Cortex of kidney (tissue), 1 donor: Measurements from ENCODE around the gene MAPKAP1.

Source experiments
- DNase-seq: peaks from one replicate; lab custom pipeline; 2025; lab: John Stamatoyannopoulos, UW

The MAPKAP1 gene

DNA sequence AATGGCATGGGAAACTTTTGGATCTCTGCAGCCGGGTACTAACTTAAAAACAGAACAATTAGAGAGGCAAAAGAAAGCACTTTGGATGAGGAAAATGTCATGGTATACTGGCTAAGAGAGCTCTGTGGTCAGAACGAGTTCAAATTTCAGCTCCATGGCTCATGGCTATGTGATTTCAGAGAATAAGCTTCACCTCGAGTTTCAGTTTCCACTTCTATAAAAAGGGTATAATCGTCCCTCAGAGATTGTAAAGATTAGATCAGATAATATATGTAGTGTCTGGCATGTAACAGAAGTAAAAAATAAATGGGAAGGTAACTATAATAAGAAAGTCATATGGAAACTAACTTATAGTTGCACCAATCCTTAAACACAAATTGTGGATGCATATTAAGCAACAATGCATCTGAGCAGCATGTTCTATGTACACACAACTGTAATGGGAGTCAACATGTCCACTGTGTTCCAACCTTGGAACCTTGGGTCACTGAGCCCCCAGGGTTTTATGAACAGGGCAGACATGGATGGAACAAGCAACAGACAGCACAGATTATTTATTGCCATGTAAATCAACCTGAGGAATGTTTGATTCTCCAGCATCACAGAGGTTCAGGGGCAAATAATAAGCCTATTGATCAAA lies 145.4 kb downstream of the MAPKAP1 start:
- DNase-seq, result no peak

DNA sequence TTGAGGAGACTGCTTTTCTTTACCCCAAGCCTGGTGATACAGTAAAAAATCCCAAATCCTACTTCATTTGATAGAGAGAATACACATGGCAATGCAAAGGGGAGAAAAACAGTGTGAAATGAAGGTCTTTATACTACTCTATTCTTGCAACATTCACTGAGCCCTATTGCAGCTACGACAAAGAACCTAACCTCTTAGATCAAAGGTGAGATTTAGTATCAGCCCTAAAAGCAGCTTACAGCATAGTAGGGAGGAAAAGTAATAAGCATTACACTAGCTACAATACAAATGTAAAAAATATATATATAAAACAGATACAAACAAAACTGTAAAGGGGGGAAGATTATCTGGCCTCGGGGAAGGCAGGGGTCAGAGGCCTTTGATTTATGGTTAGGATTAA lies 147.1 kb downstream of the MAPKAP1 start:
- DNase-seq, result no peak

DNA sequence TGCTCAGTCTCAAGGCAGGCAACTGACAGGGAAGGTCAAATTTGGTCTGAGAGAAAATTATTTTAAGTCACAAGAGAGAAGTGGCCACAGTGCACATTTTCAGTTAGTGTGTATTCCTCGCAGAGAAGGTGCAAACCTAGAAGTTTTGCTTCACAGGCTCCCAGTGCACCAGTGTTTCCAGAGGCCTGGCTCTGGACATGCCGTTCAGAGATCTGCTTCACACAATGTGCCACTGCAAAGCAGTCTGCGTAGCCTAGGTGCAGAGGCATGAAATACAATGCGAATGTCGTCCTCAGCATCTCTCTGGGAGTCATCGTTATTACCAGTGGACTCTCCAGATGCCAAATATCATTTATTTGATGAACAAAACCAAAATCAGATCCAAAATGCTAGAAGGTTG lies 147.8 kb downstream of the MAPKAP1 start:
- DNase-seq, result no peak

DNA sequence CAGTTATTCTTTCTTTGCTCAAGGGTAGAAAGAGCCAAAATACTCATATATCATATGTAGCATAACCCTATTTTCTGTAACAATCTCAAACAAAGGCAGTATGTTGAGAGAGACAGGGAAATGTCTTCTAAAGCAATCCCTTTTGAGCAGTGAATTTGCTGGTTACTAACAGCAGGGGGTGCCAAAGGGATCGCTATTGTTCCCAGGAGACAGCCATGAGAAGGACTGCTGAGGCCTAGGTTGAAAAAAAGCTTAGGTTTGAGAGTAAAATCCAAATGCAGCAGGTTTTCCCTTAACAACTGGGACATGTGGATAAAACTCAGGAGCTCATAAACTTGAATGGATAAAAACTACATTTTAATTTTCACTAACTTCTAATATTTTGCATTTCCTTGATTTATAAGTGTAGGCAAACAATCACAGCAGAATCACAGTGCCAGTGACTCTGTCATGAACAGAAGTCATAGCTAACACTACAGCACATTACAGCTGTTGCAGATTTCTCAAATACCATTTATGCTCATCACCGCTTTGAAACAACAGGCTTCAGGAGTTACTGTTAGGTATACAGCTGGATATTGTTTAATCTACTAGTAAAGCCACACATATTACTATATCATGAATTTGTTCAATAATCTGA lies 148.4 kb downstream of the MAPKAP1 start:
- DNase-seq, result no peak

DNA sequence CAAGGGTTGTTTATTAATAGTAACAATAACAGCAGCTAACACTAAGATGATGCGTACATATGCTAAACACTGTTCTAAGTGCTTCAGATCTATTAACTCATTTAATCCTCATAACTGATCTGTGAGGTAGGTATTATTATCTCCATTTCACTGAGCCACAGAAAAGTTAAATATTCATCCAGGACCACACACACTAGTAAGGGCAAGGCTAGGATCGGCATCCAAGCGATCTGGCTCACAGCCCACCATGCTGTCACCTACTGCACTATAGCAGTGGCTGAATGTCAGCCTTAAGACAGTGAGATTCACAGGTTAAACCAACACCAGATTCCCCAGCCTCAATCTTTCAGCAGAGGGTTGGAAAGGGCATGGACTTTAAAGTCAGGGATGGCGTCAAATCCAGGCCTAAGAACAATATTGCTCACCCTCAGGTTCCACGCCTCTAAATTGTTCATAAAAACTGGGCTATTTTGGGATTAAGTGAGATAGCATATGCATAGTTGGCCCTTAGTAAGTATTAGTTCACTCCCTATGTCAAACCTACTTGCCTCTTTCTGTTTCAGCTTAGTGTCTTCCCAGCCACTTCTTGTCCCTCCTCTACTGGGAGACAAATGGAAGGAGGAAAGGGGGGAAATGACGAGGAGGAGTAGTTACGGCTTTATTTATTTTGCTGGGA lies 150.8 kb downstream of the MAPKAP1 start:
- DNase-seq, result no peak

DNA sequence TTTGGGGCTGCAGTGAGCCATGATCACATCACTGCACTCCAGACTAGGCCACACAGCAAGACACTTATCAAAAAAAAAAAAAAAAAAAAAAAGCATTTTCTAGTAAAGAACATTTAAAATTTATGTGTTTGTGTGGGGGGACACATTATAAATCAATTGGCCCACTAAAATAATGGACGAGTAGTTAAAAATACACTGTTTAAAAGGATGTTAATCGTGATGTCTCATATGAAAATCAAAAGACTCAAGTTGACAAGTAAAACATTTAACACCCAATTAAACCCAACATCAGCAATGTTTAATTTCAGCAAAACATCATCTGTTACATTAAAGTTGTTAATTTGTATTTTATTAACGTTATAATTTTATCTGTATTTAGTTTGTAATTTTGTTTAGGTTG lies 152.3 kb downstream of the MAPKAP1 start:
- DNase-seq, result no peak

DNA sequence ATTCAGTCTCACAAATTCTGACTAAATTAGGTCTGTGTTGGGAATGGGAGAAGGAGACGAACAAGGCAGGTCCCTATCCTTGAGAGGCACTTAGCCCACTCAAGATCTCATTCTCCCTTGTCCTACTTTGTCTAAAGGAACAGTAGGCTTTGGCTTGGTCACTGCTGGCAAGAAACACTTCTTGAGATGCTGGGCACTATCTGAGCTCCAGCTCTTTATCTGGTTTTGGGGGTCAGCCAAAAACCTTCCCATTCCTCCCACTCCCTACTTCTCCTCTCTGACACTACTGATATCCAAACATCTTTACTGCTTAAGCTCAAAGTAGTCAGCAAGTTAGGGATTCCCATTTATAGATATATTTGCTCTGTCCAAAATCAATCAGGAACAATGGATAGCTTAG lies 155.2 kb downstream of the MAPKAP1 start:
- no peak for DNase-seq

DNA sequence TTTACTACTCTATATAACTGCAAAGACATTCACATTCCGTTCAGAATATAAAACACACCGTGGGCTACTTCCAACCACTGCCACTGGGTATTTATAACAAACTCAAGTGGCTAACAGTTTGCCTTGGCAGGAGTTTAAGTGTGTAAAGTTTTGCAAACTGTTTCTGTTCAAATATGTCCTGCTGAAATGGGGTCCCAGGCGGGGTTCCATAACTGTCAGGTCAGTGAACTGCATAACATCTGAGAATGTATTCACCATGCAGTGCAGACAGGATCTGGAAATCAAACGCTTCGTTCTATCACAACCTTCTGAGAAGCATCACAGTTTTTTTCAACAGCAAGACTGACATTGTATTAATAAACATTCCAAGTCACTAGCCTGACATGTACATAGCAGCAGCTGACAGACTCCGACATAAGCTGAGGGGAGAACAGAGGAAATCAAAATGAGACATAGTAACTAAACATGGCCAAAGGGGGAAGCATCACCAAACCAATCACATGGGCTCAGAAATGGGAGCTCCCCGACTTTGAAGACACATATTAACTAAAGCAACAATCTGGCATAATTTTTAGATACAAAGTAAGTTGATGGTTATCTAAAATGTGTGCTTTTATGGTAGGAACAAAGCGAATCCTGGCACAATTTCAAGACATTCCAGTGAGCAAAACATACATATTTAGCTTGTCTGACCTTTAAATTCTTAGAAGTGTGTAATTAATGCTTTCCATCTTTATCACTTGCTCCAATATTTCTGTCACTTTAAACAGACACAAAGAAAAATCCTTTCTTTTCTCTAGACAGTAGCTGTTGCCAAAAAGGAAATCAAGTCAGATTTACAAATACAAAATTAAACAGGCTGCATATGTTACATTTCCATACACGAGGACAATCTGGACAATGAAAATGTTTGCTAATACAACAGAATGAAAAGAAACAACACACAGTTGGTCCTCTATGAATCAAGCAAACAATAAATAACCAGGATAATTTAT lies 156.8 kb downstream of the MAPKAP1 start:
- DNase-seq, result no peak

DNA sequence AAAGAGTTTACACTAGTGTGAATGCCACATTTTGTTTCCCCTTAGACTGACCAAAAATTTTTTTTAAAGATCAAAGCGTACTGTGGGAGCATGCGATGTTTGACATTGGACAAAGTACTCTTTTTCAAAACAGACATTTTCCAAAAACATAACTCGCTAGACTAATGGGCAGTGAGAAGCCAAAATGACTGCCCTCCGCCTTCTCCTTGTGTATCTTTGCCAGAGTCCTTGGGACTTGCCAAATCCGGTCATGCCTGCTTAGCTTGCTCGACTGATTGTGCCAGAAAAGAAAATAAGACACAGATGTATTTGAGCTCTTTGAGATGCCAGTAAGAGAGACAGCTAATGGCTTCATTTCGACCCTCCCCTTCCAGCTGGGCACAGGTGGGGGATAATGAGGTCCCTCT lies 157.5 kb downstream of the MAPKAP1 start:
- DNase-seq, result no peak

DNA sequence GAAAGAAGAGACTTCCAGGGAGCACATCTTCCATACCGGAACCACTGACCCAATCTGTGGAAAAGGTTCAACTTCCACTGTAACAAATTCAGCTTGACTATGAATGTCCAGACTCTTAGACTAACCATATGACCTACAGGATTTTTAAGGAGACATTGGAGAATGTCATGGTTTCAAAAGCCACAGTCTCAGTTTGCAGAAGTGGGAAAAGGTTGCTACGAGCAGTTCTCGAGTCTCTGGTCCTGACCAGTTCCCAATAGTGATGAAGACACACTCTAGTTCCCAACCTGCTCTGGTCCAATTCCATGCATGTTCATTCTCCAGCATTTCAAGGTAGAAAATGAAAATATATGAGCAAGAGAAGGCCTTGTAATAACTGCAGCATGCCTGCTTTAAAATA lies 158.0 kb downstream of the MAPKAP1 start:
- no peak for DNase-seq

DNA sequence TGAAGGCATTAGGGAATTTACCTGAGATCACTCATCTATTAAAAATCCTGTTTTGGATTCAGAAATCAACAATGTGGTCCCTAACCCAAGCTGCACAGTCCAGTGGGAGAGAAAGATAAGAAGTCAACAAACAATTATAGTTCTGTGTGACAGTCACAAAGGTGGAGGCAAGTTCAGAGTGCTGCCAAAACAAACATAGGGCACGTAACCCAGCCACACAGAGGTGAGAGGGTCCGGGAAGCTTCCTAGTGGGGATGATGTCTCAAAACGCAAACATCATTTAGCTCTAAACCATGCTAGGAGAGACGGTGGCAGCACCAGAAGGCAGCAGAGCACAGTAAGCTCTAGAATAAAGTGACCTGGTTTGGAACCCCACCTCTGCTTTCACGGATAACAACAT lies 158.9 kb downstream of the MAPKAP1 start:
- no peak for DNase-seq

DNA sequence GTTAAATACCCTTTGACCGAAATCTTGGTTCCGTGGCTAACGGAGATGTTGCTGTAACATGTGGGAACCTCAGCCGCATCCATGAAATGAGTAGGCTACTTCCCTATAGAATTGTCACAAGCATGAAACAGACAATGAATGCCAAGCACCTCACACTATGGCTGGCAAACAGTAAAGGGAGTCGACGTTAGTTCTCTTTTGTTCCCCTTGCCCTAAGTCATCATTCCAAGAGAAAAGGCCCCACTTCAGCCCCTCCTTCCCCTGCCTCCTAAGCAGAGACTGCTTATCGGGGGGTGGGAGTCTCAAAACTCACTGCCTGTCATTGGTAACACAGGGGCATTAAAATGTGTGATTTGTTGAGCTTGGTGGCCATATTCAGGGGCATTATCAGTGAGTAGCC lies 159.6 kb downstream of the MAPKAP1 start:
- no peak for DNase-seq

DNA sequence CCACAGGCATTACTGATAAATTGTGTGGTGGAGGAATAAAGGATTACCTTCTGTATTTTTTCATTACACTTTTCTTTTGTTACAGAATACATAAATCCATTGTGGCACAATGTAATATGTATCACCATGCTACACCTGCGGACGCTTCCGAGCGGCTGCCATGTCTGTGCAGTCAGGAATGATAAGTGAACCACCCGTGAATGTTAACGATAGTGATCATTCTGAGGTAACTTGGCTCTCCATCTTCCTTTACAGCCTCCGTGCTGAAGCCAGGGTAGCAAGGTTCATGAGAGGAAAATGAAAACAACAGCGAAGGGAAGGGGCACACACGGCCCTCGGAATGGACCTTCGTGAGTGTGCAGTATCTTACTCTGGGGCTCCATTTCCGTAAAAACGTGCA lies 161.2 kb downstream of the MAPKAP1 start:
- no peak for DNase-seq

DNA sequence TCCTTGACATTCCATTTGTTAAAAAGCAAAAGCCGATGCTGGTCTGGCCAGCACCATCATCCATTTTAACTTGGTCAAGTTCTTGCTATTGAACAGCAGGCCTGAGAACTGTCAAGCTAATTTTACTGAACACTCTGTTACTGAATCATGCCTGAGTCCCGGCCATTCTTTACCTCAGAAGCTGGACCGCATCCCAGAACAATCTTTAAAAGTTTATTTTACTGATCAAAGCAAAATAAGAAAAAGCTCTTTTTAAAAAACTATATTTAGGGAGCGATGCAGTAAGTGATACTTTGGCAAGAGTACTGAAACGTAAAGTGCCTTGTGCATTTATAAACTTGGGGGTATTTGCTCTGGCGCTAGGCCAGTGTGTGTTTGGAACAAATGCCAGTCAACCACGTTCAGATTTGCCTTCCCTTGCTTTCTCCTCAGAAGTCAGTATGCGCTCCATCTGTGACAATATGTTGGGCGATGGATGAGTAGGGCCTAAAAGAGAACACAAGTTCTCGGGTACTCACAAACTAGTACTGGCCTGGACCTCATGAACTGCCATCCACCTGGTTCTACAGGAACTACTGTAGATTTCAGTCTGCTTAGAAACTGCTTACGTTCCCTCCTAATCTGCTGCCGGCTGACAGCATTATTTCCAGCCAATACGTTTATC lies 161.9 kb downstream of the MAPKAP1 start:
- DNase-seq, result no peak

DNA sequence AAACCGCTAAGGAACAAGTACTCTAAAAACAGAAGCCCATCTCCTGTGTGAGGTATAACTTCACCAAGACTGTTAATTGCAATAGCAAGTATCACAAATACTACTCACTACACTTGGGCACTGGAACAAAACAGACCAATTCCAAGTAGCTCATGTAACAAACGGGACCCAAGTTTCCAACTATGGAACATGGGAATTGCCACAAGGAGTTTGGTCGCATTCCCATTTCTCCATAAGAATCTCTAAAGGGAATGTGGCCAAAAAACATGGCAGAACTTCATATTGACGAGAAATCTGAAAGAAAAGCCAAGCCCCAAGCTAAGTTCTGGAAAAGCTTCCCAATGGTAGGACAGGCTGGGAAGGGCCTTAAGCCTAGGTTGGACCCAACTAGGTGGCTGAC lies 162.5 kb downstream of the MAPKAP1 start:
- no peak for DNase-seq

DNA sequence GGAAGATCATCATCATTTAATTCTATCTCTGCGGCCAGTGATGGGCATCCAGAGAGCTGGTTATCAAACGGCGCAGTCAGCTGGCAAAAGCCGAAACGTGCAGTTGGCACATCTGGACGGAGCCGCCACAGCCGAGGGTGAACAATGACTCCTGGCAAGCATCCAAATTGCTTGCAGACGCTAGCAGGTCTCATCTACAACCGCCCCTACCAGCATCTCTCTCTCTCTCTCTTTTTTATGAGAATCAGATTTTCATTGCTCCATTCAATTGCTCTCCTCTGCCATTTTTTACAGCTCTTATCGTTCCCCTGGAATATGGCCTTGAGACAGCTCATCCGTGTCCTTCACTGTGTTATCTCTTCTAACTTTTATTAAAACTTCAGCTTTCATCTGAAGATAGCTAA lies 165.2 kb downstream of the MAPKAP1 start:
- no peak for DNase-seq

DNA sequence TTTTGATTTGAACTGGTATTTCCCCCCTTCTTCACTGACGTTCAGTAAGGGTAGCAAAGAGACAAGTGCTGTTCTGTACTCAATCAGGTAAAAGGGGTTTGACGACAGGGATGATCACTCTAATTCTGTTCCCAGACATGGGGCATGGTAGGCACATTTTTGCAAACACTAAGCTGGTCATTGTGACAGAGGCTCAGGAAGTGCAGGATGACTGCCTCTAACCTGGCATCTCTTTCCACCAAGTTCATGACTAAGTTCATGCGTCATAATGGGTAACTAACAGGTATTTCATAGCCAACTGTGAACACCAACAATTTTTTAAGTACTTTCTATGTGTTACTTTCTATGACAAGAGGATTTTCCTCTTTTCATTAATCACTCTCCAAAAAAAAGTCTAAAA lies 166.5 kb downstream of the MAPKAP1 start:
- no peak for DNase-seq

DNA sequence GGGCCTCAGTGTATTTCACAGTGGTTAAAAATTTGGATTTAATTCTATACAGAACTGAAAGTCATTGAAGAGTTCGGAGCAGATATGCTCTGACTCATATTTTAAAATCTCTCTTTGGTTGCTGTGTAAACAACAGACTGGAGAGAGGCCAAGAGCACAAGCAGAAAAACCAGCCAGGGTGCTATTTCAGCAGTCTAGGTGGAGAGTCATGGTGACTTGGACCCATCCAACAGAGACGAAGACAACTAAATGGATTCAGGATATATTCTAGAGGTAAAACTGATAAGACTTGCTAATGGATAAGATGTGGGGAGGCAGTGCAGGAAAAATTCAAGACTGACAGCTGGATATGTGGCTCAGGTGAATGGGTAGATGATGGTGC lies 168.9 kb downstream of the MAPKAP1 start:
- DNase-seq, result no peak

DNA sequence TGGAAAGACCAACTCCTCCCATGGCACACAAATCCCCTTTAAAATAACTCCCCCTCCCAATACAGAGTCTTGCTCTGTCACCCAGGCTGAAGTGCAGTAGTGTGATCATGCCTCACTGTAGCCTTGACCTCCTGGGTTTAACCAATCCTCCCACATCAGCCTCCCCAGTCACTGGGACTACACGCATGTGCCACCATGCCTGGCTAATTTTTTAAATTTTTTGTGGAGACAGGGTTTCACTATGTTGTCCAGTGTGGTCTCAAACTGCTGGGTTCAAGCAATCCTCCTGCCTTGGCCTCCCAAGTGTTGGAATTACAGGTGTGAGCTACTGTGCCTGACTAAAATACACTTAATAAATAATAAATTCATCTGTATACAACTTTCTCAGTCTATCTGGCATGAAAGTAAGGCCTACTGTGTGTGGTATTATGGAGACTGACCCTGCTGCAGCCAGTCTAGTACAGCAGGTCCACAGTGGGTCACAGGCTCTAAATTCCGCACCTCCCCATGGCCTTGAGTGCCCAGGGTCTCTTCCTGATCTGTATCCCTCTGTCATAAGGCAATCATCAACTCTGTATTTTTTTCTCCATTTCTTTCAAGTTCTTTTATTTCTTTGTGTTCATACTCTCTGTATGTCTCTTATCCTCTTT lies 169.4 kb downstream of the MAPKAP1 start:
- no peak for DNase-seq

DNA sequence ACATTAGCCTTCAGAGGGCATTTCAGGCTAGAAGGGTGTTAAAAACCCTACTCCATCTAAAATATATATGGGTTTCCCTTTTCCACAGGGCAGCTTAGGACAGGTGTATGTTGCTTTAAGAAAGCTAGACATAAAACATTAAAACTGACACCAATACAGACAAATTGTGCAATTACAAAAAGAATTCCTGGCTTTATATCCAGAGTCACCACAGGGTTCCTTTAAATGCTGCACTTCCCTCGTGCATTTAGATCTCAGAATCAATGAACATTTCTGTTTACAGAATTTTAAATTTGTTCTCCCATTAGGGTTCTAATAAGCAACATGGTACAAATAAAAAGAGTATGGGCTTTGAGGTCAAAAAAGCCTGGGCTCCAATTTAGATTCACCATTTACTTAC lies 170.2 kb downstream of the MAPKAP1 start:
- DNase-seq, result no peak

DNA sequence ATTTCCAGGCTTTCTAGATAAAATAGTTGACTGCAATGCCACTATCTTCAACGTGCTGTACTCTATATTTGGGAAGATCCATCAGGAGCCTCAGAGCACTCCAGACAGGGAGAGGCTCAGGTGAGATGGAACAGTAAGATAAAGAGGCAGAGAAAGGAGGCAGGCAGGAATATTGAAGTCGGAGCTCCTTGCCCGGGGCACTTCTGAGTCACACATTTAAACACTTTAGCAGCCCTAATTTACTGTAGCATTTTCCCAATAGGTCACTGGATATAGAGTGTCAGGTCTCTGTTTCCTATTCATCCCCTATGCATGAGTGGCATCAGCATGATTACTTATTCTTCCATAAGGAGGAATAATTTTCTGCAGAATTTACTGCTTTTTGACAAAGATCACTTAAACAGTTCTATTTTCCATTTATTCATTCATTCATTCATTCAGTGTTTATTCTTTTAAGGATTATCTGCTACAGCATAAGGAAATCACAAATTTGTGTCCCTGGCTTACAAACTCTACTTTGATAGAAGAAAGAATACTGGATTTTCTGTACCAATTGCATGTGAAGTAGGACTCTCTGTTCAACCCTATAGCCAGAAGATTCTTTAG lies 170.7 kb downstream of the MAPKAP1 start:
- DNase-seq, result no peak
